NCI-H2107 (cell line): ENCODE measurements around the gene TMEM139.
"Not testable (repeated sequence)": the region's sequence is repeated elsewhere in the genome, so short reads cannot be mapped to it uniquely, and the experiment has no call there.

ENCODE experiments used
- DNase-seq: peaks from one replicate; lab custom pipeline; 2025; lab: John Stamatoyannopoulos, UW

Gene TMEM139

DNA sequence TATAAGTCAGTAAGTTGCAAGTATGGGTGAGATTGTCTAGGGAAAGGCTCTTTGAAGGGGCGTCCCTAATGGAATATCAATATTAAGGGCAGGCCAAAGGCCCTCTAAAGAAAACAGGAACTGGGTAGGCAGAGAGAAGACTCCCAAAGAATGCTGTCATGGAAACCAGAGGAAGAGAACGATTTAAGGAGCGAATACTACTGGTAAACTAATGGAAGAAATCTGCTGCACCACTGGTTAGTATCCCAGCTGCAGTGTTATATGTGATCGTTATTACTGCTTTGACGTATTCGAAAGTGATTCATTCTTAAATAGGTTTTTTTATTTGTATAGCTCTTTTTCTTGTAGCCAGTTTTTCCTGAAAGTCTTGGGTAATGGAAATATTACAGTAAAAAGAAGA lies 4.7 kb downstream of the TMEM139 start:
- no peak for DNase-seq

- DNase-seq: not testable (repeated sequence)
These were observed 5.1 kb downstream of the TMEM139 start for GRCh38 chr7:143289888-143290287.

DNA sequence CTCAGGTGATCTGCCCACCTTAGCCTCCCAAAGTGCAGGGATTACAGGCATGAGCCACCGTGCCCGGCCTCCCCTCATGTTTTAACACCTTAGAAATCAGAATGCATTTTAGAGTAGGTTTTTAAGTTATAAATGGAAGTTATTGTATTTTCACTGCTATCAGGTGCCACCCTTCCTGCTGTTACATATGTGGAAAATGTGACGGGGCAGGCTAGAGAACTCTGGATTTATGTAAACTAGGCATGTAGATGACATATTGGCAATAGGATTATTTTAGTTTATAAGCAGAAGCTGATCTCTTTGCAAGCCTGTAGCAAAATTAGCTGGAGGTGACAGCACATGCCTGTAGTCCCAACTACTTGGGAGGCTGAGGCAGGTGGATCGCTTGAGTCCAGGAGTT lies 5.5 kb downstream of the TMEM139 start:
- no peak for DNase-seq

- DNase-seq: no peak
These were observed 8.1 kb downstream of the TMEM139 start for GRCh38 chr7:143292876-143293275.

DNA sequence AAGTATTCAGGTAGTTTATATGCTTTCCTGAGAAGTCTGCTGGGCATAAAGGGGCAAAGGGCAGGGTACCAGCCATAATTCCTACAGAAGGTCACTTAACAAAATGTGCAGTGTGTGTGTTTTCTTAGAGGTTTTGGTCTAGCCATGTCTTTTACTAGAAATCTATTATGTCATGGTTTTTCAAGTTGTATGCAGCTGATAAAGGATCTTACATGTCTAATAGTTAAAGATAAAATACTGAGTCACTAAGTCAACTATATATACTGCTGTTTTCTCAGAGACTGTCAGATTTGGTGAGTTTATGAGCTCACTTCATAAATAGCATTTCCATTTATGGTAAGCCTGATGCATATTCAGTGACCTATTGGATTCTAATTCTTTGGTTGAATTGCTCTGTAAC lies 11.1 kb downstream of the TMEM139 start:
- DNase-seq: no peak

DNA sequence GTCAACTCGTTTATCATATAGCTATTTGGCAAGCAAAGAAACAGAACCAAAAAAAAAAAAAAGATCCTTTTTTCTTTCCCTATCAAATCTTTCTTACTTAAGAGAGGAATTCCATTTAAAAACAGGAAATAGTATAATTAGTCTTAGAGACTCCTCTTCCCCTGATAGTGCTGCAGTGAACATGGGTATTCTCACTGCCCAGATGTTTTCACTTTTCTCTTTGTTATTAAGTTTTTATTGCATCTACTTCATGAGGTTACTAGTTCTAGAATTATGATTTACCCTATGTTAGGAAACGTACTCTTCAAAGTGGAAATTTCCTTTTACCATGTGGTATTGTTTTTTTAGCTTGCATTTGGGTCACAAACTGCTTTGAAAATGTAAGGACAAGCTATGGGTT lies 11.9 kb downstream of the TMEM139 start:
- DNase-seq: no peak

GRCh38 chr7:143299346-143299745 lies 14.6 kb downstream of the TMEM139 start:
- DNase-seq: no peak

DNA sequence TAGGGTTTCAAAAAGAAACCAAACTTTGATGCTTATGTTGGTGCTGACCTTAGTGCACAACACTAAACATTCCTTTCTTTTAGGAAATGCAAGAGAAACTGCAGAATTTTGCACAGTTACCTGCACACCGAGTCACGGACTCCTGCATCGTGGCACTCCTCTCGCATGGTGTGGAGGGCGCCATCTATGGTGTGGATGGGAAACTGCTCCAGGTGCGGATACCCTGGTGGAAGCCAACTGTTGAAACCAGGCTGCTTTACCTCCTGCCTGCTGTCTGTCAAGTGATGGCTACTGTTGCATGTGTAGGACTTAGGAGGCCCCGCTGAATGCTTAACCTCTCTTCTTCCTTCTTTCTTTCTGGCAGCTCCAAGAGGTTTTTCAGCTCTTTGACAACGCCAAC lies 15.1 kb downstream of the TMEM139 start:
- DNase-seq: no peak

- DNase-seq: no peak
These were observed 16.5 kb downstream of the TMEM139 start for GRCh38 chr7:143300959-143301935.

DNA sequence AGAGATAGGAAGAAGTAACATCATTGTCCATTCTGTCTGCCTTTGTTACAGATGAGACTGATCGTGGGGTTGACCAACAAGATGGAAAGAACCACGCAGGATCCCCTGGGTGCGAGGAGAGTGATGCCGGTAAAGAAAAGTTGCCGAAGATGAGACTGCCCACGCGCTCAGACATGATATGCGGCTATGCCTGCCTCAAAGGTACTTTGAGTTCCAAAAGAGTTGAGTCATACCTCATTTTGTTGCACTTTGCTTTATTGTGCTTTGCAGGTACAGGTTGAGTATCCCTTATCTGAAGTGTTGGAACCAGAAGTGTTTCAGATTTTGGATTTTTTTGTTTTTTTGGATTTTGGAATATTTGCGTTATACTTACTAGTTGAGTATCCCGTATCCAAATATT lies 19.0 kb downstream of the TMEM139 start:
- DNase-seq: no peak

DNA sequence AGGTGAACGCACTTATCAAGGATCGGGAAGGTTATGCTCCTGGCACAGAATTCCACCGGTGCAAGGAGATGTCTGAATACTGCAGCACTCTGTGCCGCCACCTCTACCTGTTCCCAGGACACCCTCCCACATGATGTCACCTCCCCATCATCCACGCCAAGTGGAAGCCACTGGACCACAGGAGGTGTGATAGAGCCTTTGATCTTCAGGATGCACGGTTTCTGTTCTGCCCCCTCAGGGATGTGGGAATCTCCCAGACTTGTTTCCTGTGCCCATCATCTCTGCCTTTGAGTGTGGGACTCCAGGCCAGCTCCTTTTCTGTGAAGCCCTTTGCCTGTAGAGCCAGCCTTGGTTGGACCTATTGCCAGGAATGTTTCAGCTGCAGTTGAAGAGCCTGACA lies 20.2 kb downstream of the TMEM139 start:
- no peak for DNase-seq

GRCh38 chr7:143305423-143306070 lies 20.8 kb downstream of the TMEM139 start:
- no peak for DNase-seq

GRCh38 chr7:143308632-143309031 lies 23.9 kb downstream of the TMEM139 start:
- DNase-seq: no peak

DNA sequence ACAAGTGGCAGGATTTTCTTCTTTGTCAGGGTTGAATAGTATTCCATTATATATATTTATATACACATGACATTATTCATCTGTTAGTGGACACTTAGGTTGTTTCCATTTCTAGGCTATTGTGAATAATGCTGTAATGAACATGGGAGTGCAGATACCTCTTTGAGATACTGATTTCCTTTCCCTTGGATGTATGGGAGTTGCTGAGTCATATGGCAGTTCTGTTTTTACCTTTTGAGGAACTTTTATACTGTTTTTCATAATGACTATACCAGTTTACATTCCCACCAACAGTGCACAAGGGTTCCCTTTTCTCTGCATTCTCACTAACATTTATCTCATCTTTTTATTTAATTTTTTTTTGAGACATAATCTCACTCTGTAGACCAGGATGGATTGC lies 29.4 kb downstream of the TMEM139 start:
- DNase-seq: no peak

- DNase-seq: no peak
These were observed 31.0 kb downstream of the TMEM139 start, which contains the start of gene CLCN1 for GRCh38 chr7:143315776-143316175. Gene CLCN1 (plus strand): TSS chr7:143316111. CDS start chr7:143316213, 102 bp downstream.

GRCh38 chr7:143316492-143316891 lies 31.7 kb downstream of the TMEM139 start:
- no peak for DNase-seq

- DNase-seq: no peak
These were observed 33.9 kb downstream of the TMEM139 start for GRCh38 chr7:143318661-143319060.

DNA sequence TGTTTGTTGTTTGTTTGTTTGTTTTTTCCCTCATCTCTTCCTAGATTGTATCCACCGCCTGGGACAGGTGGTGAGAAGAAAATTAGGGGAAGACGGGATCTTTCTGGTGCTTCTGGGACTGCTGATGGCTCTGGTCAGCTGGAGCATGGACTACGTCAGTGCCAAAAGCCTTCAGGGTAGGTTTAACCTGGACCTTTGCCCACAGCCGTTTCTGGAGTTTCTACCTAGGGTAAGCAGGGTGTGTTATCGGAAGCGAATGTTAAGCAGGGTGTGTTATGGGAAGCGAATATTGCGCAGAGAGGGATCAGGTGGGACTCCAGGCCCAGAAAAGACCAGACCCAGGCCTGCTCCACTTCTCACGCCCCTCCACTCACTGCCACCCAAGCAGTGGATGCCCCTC lies 35.9 kb downstream of the TMEM139 start:
- DNase-seq: no peak

DNA sequence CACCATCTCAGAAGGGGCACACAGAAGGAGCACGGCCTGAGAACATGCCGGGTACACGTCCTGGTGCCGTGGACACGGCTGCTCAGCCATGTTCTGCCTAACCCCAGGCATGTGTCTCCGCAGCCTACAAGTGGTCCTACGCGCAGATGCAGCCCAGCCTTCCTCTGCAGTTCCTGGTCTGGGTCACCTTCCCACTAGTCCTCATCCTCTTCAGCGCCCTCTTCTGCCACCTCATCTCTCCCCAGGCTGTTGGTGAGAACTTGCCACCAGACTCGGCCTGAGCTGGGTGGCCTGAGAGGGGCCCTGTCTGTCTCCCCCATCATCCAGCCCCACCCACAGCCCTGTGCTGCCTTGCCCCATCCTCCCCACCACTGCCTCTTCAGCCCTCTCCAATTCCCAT lies 36.5 kb downstream of the TMEM139 start:
- DNase-seq: no peak

DNA sequence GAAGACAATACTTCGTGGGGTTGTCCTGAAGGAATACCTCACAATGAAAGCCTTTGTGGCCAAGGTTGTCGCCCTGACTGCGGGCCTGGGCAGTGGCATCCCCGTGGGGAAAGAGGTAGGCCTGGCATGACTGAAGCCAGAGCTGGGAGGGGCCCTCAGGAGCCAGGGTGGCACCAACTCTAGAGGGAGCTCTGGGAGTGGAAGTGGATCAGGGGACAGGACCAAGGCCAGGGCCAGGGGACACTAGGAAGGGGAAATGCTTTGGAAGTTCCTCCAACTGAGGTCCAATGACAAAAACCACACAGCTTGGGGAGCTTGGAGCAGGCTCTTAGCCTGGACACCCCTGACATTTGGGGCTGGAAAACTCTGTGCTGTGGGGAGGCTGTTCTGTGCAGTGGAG lies 37.0 kb downstream of the TMEM139 start:
- DNase-seq: no peak

- DNase-seq: no peak
These were observed 38.2 kb downstream of the TMEM139 start for GRCh38 chr7:143322760-143323633.

DNA sequence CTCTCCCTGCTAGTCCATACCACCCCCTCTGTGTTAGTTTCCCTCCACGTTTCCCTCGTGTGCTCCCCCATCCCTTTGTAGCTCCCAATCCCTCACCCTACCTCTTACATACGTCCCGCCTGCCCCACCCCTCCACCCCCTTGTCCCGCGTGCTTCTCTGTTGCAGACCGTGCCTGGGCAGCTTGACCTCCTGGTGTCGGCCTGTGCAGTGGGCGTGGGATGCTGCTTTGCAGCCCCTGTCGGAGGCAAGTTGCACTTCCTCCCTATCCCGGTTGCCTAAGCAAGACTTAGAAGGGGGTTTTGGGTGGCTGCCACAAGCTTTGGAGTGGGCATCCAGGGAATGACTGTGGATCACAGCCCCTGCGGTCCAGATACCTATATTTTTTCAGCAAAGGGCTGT lies 38.9 kb downstream of the TMEM139 start:
- no peak for DNase-seq
